K562 (cell line): ENCODE results near the gene KLRB1.

Source experiments
- FOS ChIP-seq: IDR thresholded peaks from 3 replicates; pipeline ENCODE4 v1.6.1; 2011; ENCODE audit not compliant: insufficient read length; ENCODE audit errors: extremely low read depth
- MXI1 ChIP-seq: IDR thresholded peaks from 2 replicates; pipeline ENCODE4 v1.6.1; 2011; ENCODE audit warnings: low read depth, mild to moderate bottlenecking, improper control_type of control experiment, low read length
- POLR2A ChIP-seq: fragments of 450-650 bp; conservative IDR thresholded peaks from 2 replicates; pipeline ENCODE4 v1.6.1; 2016
- POU5F1 ChIP-seq: fragments of 150-350 bp; IDR thresholded peaks from 2 replicates; pipeline ENCODE4 v1.6.1; 2014; ENCODE audit warnings: borderline replicate concordance, low read length, low read depth, mild to moderate bottlenecking; ENCODE audit not compliant: partially characterized antibody
- RCOR1 ChIP-seq, 2 experiments: IDR thresholded peaks; 2 replicates each; pipeline ENCODE4 v1.6.1; 2012; ENCODE audit warnings: low read depth in 2 of 2, low read length in 2 of 2, borderline replicate concordance in 1 of 2, improper control_type of control experiment in 1 of 2
- TF ChIP-seq, protein P1 (sequence below), 3 experiments: IDR thresholded peaks in 2 of 3; conservative IDR thresholded peaks in 1 of 3; 2 replicates each; pipeline ENCODE4 v1.5.1; 2011 to 2012; ENCODE audit warnings: low read length in 3 of 3, mild to moderate bottlenecking in 3 of 3, control low read depth in 2 of 3, improper control_type of control experiment in 1 of 3, inconsistent platforms in 1 of 3, low read depth in 1 of 3, mixed read lengths in 1 of 3, moderate library complexity in 1 of 3; ENCODE audit not compliant: insufficient read depth in 2 of 3

DNA sequence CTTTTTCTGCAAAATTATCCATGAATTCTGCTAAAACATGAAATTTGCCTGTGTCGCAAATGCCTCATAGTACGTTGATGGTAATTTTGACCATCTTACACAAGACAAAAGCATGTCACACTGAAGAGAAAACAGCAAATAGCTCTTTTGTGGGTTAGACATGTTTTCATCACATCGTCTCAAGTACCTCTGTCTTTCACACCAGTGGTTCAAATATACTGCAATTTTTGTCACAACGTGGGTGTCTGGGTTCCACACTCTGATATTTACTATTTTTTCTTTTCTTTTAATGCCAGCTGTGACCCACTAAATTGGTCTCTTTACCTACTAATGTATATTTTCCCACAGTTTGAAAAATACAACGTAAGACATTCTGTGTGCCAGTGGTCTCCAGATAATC, 10.4 kb downstream of the KLRB1 start:
- TF ChIP-seq, protein P1, sequence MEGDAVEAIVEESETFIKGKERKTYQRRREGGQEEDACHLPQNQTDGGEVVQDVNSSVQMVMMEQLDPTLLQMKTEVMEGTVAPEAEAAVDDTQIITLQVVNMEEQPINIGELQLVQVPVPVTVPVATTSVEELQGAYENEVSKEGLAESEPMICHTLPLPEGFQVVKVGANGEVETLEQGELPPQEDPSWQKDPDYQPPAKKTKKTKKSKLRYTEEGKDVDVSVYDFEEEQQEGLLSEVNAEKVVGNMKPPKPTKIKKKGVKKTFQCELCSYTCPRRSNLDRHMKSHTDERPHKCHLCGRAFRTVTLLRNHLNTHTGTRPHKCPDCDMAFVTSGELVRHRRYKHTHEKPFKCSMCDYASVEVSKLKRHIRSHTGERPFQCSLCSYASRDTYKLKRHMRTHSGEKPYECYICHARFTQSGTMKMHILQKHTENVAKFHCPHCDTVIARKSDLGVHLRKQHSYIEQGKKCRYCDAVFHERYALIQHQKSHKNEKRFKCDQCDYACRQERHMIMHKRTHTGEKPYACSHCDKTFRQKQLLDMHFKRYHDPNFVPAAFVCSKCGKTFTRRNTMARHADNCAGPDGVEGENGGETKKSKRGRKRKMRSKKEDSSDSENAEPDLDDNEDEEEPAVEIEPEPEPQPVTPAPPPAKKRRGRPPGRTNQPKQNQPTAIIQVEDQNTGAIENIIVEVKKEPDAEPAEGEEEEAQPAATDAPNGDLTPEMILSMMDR (IDR thresholded peaks at IDR 0.05 in 2 of 3, conservative IDR thresholded peaks at IDR 0.05 in 1 of 3; ENCODE audit: insufficient read depth in 2 of 3, low read depth in 1 of 3, low read length in 3 of 3): no peak
- TF ChIP-seq POLR2A (no peak), FOS (no peak), POU5F1 (no peak), RCOR1 (IDR thresholded peaks at IDR 0.05; ENCODE audit: borderline replicate concordance in 1 of 2, low read depth in 2 of 2, low read length in 2 of 2) (no peak), MXI1 (no peak)
